DOHH2 (cell line): ENCODE results near the gene RBM17.

Source experiments
- H3F3A ChIP-seq: fragments of 200-600 bp; sonication (generic), shearing (Covaris generic); 2 replicates; pipeline ENCODE4 v1.6.0; 2016; ENCODE audit warnings: antibody characterized with exemption, mild to moderate bottlenecking; ENCODE audit not compliant: control insufficient read depth, insufficient read depth
- H3K27ac ChIP-seq: fragments of 200-600 bp; sonication (generic); 2 replicates; pipeline ENCODE4 v1.5.1; 2014; ENCODE audit warnings: low read depth, mild to moderate bottlenecking, low read length, moderate library complexity
- H3K27me3 ChIP-seq: fragments of 200-600 bp; sonication (generic); 2 replicates; pipeline ENCODE4 v1.6.1; 2014; ENCODE audit warnings: mild to moderate bottlenecking, low read length, mixed read lengths; ENCODE audit not compliant: control insufficient read depth
- H3K36me3 ChIP-seq: fragments of 200-600 bp; sonication (generic); 2 replicates; pipeline ENCODE4 v1.6.1; 2014; ENCODE audit warnings: mild to moderate bottlenecking, low read length, moderate library complexity, mixed read lengths; ENCODE audit not compliant: control insufficient read depth
- H3K4me1 ChIP-seq: fragments of 200-600 bp; sonication (generic); 2 replicates; pipeline ENCODE4 v1.6.1; 2014; ENCODE audit warnings: mild to moderate bottlenecking, low read length, mixed read lengths; ENCODE audit not compliant: control insufficient read depth
- H3K4me2 ChIP-seq: fragments of 200-600 bp; sonication (generic); 2 replicates; pipeline ENCODE4 v1.6.0; 2014; ENCODE audit warnings: mild to moderate bottlenecking, low read length, moderate library complexity
- H3K4me3 ChIP-seq: fragments of 200-600 bp; sonication (generic); 2 replicates; pipeline ENCODE4 v1.5.1; 2014; ENCODE audit warnings: mild to moderate bottlenecking, low read length, mixed read lengths
- H3K79me2 ChIP-seq: fragments of 200-600 bp; sonication (generic); 2 replicates; pipeline ENCODE4 v1.6.1; 2014; ENCODE audit warnings: mild to moderate bottlenecking, low read length, mixed read lengths; ENCODE audit not compliant: control insufficient read depth
- H3K9me2 ChIP-seq: fragments of 200-600 bp; sonication (generic); replicated peaks from 2 replicates; pipeline ENCODE4 v1.6.1; 2014; ENCODE audit warnings: mild to moderate bottlenecking, low read length, mixed read lengths; ENCODE audit not compliant: control insufficient read depth
- H3K9me3 ChIP-seq: fragments of 200-600 bp; sonication (generic); 2 replicates; pipeline ENCODE4 v1.6.1; 2014; ENCODE audit warnings: antibody characterized with exemption, low read length, mixed read lengths; ENCODE audit not compliant: control insufficient read depth, insufficient read depth
- H4K20me1 ChIP-seq: fragments of 200-600 bp; sonication (generic); 2 replicates; pipeline ENCODE4 v1.6.0; 2014; ENCODE audit warnings: low read depth, mild to moderate bottlenecking, antibody characterized with exemption, low read length, moderate library complexity; ENCODE audit not compliant: control insufficient read depth, insufficient read depth
- CTCF ChIP-seq: fragments of 200-600 bp; sonication (generic); IDR thresholded peaks from one replicate; pipeline ENCODE4 v1.5.1; 2014; ENCODE audit warnings: antibody characterized with exemption, mild to moderate bottlenecking, low read depth, low read length; ENCODE audit not compliant: poor library complexity, severe bottlenecking
- EZH2phosphoT487 ChIP-seq: fragments of 200-600 bp; sonication (generic); IDR thresholded peaks from 2 replicates; pipeline ENCODE4 v1.6.1; 2017; ENCODE audit warnings: borderline replicate concordance, mild to moderate bottlenecking, antibody characterized with exemption, low read length, moderate library complexity, mixed read lengths

Gene RBM17

GRCh38 chr10:6079044-6079443, 9.8 kb upstream of the RBM17 start:
- Histone ChIP-seq H3K79me2 (no peaks in the 10 kb centered on the region), H3K9me2 (no peaks in the 10 kb centered on the region), H3K4me1 (peaks cover 22% of the 10 kb centered on the region), H3K27me3 (no peaks in the 10 kb centered on the region), H3K9me3 (no peaks in the 10 kb centered on the region), H3F3A (no peaks in the 10 kb centered on the region), H3K27ac (no peak overlapping the region), H3K4me2 (no peak overlapping the region), H3K4me3 (no peak overlapping the region), H4K20me1 (no peaks in the 10 kb centered on the region), H3K36me3 (no peaks in the 10 kb centered on the region)
- TF ChIP-seq EZH2phosphoT487 (no peak), CTCF (no peak)

DNA sequence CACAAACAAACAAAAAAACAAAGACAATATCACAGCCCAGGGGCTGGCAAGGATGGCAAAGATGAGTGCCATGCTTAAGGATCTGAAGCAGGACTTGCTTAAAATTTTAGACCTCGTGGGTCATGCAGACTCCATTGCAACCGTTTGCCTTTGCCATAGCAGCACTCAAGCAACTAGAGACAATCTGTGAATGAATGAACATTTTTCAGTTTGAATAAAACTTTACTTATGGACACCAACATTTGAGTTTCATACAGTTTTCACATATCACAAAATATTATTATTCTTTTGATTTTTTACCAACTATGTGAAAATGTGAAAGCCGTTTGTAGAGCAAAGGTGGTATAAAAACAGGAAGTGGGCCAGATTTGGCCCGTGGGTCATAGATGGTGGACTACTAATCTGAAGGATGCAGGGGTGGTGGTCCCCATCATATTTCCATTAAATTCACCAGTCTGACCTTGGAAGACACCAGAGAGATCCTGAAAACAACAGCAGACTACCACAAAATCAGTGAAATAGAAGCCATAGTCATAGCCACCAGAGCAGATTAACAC, 8.3 kb upstream of the RBM17 start:
- Histone ChIP-seq H3K4me3 (no peak overlapping the region), H3K27me3 (no peaks in the 10 kb centered on the region), H3K36me3 (no peaks in the 10 kb centered on the region), H3K9me3 (no peaks in the 10 kb centered on the region), H3K9me2 (no peaks in the 10 kb centered on the region), H3K4me1 (peaks cover 22% of the 10 kb centered on the region), H3F3A (no peaks in the 10 kb centered on the region), H3K79me2 (no peaks in the 10 kb centered on the region), H3K4me2 (no peak overlapping the region), H4K20me1 (no peaks in the 10 kb centered on the region), H3K27ac (no peak overlapping the region)
- no peak for TF ChIP-seq EZH2phosphoT487
- TF ChIP-seq CTCF, result no peak

GRCh38 chr10:6082496-6083395, 6.1 kb upstream of the RBM17 start:
- no peak overlapping the region for H3K4me3 ChIP-seq
- H3F3A ChIP-seq, result peaks cover 11% of the 10 kb centered on the region
- no peak overlapping the region for H3K27ac ChIP-seq
- H3K27me3 ChIP-seq, result no peaks in the 10 kb centered on the region
- H3K4me2 ChIP-seq, result no peak overlapping the region
- no peaks in the 10 kb centered on the region for H4K20me1 ChIP-seq
- no peaks in the 10 kb centered on the region for H3K36me3 ChIP-seq
- no peaks in the 10 kb centered on the region for H3K79me2 ChIP-seq
- no peaks in the 10 kb centered on the region for H3K9me3 ChIP-seq
- no peaks in the 10 kb centered on the region for H3K9me2 ChIP-seq
- TF ChIP-seq CTCF, result no peak
- TF ChIP-seq EZH2phosphoT487, result no peak
- H3K4me1 ChIP-seq, result peaks cover 42% of the 10 kb centered on the region
